NCI-H345 treated with DMSO at 0.1 percent for 48 hours (cell line): Measurements from ENCODE around the gene LRMDA.

ENCODE experiments used
- DNase-seq: peaks from one replicate; lab custom pipeline; 2025; ENCODE audit not compliant: unreplicated experiment; lab: John Stamatoyannopoulos, UW

Gene LRMDA

DNA sequence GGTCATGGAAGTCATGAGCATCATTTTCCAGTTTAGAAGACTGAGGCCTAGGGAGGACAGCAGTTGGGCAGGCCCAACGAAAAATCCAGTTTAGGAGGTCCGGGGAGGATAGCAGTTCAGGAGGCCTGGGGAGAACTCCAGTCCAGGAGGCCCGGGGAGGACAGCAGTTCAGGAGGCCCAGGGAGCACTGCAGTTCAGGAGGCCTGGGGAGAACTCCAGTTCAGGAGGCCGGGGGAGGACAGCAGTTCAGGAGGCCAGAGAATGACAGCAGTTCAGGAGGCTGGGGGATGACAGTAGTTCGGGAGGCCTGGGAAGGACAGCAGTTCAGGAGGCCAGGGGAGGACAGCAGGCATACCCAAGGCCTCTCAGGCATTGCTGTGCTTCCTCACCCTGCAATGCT lies 453.4 kb downstream of the LRMDA start:
- no peak for DNase-seq

DNA sequence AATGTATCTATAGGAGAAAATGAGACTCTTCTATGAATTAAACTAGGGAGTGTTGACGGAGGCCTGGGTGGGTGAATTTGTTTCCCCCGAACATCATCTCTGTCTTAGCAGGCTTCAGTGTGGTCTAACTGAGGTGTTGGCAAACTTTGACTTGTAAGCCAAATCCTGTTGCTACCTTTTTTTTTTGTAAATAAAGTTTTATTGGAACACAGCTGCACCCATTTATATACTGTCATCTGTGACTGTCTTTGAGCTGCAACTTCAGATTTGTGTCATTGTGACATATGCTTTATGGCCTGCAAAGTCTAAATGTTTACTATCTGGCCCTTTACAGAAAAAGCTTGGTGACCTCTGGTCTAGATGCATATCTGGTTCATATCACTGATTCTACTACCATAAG lies 455.9 kb downstream of the LRMDA start:
- no peak for DNase-seq

DNA sequence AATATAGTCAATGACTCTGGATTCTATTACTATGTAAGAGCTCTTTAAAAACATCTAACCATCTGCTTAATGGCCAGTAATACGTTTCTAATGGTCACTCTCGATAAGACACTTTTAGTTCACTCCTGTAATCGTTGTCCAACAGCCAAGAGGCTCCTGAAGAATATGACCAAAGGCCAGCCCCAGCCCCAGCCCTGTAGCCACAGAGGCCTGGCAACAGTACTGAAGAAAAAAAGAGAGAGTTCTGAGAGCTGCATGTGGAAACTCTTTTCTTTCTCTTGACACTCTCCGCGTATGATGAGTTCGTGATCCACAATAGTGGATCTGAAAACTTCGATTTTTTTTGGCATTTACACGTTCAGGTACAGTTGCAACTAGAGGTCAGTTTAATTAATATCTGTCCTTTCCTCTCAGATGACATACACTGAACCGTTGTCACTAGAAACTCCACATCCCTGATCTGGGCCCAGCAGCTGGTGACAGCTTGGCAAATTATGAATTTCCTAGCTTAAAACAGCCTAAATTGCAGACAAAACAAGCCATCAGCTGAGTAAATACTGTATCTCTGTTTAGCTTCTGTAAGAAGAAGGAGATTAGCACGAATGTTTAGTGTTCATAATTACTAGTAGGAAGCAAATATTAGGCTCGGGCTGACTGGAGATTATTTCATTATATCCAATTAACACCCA lies 456.7 kb downstream of the LRMDA start:
- no peak for DNase-seq

DNA sequence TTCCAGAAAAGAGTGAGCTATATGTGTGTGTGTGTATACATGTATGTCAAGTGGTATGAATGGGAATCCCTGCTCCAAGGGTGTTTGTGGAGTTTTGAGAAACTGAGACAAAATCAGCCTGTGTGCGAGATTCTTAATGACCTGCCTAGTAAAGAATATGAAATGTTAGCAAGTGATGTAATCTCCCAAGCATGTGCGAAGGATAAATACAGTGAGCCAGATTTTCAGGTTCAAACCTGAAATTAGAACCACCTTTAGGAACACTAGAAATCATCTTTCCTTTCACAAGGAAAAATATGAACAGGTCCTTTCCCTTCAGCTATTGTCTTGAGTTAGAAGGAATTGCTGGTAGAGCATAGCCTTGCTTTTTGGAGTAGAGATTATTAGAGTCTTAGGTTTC lies 457.6 kb downstream of the LRMDA start:
- DNase-seq = no peak

DNA sequence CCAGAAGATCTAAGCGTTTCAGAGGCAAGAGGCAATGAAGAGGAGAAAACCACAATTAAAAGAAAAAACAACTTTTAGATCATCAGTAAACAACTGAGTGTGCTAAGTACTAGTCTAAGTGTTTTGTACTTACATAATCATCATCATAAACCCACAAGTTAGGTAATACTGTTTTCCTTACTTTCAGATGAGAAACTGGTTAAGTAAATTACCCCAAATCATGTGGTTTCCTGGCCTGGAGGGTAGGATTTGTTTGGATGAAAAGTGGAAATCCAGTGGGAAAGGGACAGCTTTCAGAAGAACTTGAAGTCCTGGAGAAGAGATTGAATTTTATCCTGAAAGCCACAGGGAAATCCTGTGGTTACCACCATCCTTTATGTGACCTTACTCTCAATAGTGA lies 463.3 kb downstream of the LRMDA start:
- no peak for DNase-seq

DNA sequence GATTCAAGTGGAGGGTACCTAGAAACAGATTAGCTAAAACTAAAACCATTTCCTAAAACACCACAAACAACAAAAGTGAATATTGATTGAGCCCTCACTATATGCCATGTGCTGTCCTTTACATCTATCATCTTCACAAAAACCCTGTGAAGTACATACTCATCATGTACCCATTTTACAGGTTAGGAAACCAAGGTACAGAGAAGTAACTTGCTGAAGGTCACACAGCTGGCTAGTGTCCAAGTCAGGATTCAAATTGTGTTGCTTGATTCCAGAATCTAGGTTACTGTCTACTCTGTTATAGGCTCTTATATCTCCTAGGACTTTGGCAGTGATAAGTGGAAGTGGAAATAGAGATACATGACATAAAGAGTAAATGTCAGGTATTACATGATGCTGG lies 463.8 kb downstream of the LRMDA start:
- DNase-seq = no peak

DNA sequence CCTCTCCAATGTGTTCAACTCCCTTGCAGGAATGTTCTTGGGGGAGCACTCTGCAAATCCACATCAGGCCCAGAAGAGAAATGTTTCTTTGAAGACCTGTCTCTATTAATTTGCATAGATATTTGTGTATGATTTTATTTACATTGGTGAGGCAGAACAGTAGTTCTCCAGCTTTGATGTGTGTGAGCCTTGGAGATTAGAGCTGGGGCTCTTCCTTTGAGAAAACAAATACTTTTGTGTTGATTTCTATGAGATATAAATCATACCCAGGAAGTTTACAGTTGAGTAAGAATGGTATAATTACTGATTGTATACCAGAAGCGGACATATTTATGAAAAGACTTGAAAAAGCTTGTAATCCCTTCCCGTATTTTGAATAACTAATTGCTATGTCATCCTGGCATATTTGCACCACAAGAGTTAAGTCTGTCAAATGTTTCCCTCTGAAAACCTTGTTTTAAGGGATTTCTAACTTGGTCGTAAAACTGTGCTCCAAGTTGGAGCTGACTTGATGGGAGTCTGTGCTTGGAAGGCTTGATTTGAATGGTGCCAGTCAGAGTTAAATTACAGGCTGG lies 468.5 kb downstream of the LRMDA start:
- DNase-seq = no peak

DNA sequence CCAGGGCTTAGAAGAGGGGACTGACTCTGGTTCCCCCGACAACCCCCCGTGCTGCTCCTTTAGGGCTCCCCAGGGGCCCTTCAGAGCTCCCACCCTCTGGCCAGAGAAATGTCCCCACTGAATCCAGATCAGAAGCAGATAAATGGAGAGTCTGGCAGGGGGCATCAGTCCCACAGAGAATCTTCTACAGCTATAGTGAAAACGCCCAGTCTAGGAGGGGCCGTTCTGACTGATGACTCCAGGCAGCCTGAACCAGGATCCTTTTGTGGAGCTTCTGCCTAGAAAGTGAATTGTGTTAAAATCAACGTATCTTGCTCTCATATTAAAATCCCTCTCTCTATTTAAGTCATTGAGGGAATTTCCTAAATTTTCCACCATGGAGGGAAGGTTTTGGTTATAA lies 471.4 kb downstream of the LRMDA start:
- DNase-seq = no peak

DNA sequence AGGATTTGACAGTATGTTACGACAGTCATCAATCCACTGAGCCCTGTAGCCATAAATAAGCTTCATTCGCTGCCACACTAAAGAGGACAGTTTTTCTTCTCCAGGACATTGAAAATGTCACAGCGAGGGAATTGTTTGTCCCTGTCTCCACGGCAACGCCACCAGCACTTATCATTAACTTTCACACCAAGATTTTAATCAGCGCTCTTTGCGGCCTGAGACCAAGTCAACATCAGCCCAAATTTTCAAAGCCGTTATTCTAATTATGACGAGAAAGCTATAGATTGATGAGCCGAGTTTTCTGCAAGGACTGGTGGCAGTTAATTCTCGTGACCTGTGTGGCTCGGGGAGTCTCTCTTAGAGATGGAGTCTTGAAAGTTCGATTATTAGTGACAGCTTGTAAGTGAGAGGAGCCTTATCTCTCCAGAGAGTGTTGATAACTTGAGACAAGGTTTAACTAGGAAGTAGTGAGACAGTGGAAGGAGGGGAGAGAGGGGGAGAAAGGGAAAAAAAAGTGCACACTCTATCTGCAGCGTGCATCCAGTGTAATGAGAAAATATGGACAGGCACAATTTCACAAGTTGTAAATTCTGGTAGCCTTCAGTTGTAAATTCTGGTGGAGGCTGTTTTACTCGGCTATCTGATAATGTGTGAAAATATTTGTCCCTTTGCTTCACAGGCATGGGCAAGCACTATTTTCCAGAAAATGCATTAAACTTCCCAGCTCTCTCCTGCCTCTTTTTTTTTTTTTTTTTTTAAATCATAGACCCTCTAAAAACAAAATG lies 473.3 kb downstream of the LRMDA start:
- DNase-seq = no peak

DNA sequence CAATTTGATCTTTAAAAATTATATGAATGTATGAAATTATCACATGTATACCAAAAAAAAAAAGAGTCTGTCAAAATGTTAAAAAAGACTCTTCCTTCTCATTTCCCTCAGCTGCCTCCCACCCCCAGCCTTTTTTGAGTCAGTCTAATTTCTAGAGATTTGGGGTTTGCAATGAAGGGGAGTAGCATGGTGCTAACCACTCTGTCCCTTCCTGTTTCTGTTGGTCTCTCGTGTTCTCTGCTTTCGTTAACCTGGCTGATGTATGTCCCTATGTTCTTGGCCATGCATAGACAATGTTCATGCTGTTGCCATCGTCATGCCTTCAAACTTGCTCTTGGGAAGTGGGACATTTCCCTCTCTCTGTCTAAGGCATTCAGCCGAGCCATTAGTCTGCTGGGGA lies 474.1 kb downstream of the LRMDA start:
- no peak for DNase-seq

DNA sequence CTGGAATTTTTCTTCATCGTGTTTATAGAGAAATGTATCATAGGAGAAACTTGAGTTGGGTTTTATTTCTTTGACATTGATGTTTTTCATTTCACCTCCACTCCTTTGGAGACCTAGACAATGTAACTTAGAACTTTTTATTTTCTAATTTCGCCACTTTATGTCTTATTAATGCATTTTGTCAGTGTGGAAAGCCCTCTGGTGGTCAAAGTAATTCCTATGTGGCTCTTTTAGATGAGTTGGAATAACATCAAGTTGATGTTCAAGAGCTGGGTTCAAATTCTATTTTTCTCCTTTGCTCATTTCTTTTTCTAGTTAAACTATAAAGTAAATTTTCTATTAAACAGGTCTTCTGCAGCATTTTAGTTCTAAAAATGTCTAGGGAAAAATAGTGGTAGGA lies 478.6 kb downstream of the LRMDA start:
- DNase-seq = no peak

DNA sequence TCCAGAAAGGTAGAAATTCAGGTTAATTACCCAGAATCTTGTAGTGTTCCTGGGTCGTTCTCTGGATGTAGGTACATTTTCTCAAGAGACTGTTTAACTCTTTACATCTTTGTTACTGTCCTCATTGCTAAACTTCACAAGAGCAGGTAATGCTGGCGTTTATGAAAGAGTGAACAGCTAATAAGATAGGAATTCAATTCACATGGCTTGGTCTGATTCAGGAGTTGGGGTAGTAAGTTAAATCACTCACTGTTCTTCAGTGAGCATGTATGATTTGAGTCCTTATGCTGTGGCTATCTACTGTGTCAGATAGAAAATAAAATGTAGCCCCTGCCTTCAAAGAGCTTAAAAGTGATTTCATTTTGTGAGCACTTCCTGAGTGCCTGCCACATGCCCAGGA lies 480.0 kb downstream of the LRMDA start:
- no peak for DNase-seq

DNA sequence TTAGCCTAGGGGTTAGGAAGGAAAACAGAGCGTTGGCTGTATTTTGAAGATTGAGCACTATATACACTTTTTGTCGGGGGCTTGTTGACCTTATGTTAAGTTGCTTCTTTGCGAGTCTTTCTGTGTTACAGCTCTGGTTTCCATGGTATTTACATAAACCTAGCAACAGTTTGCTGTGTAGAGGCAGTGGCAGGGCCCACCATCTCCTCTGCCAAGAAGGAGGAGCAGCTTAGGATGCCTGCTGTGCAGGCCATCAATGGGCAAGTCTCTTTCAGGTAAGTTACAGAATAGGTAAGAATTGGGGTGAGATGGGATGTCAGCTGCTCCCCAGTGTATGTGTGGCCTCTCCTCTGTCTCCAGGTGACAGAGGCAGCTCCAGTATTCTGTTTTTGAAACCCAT lies 485.5 kb downstream of the LRMDA start:
- no peak for DNase-seq

DNA sequence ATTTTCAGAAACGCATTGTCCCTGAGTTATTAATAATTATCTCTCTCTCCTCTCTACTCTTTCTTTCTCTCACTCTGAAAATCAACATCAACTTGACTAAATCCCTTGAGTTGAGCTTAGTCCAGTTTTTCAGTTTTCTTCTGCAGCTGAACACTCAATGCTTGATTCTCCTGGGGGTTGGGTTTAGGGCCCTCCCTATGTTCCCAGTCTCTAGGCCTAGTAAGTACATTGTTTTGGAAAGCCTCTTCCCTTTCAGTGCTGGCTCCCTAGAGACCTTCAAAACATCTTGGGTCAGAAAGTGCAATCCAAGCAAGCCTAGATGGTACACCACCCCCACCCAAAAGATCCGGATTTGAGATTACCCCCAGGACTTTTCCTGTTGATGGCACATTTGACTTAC lies 488.5 kb downstream of the LRMDA start:
- no peak for DNase-seq

DNA sequence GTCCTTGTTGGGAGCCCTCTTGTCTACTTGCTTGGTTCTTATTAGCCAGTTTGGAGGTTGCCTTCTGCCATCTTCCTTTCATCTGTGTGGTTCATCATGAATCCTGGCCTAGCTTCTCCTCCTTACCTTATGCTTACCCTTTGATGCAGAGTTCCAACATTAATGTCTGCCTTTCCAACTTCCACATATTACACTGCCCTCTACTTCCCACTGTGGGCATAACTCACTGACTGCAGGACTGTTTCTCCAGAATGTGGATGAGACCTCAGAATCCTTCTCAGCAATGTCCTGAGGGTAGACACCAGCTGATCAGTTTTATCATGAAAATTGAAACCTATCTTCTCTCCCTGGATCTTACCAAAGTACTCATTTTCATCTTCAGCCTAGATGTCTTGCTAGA lies 491.0 kb downstream of the LRMDA start:
- no peak for DNase-seq

DNA sequence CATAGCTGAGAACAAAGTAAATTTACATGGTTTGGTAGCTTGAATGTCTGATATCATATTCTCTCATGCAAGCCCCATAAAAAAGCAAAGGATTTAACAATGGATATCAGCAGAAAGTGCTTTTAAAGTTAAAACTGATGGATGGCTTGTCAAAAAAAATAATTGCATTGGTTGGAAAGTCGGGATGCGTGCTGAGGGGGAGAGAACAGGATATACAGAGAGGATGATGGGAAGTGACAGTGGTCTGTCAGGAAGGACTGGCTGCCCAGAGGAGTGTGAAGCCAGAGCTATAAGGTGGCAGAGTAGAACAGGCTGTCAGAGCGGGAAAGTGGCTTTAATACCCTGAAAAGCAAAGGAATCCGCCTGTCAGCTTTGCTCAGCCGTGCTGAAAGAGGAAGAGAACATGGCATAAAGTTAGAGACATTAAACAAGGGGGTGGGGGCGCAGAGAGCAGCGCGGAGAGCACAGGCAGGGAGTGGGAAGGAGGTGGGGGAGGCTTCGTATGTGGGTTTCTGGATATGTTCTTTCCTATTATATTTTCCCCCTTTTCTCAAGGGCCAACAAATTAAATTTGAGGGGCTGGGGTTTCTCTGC lies 493.0 kb downstream of the LRMDA start:
- DNase-seq = no peak

DNA sequence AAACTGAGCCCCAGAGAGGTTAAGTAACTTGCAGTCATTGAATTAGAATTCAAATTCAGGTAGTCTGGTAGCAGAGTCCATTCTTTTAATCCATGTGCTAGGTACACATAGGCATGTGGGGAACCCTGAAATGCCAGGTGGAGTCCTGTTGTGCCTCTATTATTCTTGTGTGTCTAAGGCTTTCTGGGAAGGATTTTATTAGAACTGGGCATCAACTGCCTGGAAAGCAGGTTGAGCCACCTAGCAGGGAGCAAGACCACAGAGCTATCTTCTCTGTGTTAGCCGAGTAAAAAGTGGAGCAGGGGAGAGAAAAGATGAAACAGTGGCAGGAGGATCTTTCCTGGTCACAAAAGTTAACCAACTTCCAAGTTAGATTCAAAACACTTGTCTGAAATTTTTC lies 494.6 kb downstream of the LRMDA start:
- DNase-seq = no peak

DNA sequence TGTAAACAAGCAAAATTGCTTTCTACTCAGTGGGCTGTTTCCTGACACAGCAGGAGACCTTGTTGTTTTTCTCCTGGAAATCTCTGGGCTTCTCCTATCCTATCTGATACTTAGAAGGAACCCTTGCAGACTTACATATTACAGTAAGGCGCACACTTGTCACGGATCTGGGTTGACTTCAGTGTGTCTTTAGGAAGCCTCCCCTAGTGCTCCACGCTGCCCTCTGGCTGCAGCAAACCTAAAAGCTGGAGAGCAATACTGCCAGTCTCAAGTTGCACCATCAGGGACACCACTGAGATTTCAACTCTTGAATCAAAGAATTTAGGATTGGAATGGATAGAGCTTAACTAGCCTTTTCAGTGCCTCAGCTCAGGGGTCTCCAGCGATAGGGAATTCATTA lies 495.3 kb downstream of the LRMDA start:
- DNase-seq = no peak

DNA sequence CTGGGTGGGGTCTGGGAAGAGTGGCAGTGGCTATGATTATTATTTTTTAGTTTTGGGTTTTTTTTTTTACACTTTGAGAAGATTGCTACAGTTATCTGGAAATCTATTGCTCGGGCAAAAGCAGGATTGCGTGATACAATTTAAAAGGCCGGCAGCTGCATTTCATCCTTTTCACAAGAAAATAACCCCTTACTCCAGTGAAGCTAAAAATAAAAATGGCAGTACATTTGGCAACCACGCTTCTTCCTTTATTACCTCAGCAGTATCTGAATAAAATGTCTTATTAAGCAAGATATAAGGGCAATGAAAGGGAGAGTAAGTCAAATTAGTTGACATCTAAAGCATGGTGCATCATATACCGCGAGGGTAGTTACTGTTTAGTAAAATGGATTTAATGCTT lies 496.8 kb downstream of the LRMDA start:
- DNase-seq = no peak

DNA sequence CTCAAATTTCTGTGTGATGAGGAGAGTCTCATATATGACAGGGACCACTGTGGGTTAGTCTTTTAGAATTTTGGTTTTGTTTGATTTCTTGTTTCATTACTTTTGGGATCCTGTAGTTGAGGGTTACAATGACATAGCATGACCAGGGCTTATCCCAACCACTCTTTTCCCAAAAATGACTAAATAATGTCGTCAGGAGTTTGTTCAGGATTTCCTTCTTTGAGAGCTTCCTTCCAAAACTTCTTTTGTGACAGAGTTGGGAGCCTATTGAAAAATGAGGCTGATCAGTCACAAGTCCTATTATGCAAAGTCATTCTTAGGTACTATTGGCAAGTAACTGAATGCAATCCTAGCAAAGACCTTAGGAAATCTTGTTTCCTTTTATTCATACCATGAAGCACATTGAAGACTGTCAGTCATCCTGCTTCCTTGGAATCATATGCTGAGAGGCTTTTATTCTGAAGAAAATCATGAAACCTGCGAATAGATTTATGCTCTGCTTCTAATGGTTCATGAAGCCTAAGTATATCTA lies 498.3 kb downstream of the LRMDA start:
- DNase-seq = no peak

DNA sequence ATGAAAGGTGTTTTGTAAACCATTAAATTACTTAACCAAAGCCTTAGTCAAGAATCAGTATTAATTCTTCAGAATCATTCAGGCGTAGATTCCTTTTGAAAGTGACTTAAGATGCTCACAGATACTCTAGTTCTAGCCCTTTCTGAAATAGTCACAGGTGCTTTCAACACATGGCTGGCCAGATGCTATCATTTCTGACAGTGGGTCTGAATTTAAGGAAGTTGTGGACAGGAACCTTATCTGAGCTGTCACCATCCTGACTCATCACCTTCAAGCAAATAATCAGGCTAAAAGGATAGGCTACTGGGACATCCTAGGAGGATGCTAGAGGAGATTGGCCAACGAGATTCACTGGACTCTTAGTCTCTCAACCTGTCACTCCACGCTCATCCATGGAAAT lies 501.5 kb downstream of the LRMDA start:
- DNase-seq = no peak

DNA sequence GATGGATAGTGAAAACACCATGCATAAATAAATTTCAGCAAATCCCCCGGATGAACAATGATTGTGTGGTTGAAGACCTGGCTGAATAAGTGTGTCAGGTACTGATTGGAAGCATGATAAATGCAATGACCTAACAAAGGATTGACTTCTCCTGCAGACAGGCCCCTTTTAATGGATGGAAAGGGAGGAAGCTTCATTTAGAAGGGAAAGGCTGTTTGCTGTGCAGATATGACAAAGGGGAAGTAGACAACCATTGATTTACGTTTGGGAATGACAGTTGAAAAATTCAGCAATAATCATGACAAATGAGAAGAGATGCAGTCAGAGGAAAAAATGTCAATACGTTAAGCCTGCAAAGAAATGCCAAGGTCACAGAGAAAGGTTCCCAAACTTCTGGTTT lies 503.8 kb downstream of the LRMDA start:
- no peak for DNase-seq
